Renal cortex interstitium (tissue), 11 donors: ENCODE measurements around the gene MAGI2. TPM values are rescaled to one million over a fixed set of nuclear protein-coding genes. Genes with fewer than 3 reads are reported as not detected.

ENCODE experiments used
- DNase-seq, 11 donors: peaks; one replicate each; pipeline ENCODE4 v3.0.0-alpha.2; 2013; ENCODE audit warnings: low read depth in 9 of 11, low spot score in 4 of 11; ENCODE audit errors: extremely low read depth in 1 of 11
- polyA plus RNA-seq, 3 donors: library from polyadenylated mRNA; unstranded; fragments of 120-200 nt; gene quantifications; one replicate each; pipeline ENCODE4 v1.2.1, GENCODE V29; 2013; ENCODE audit not compliant: insufficient read length in 3 of 3

The MAGI2 gene
- polyA plus RNA-seq, 3 donors = 32.0 to 34.5 (median 33.9) TPM

GRCh38 chr7:77985232-77985973, 1468.1 kb downstream of the MAGI2 start:
- DNase-seq = no peak

- DNase-seq = no peak
These were observed 1469.5 kb downstream of the MAGI2 start for GRCh38 chr7:77983973-77984372.

GRCh38 chr7:77982926-77983550, 1470.4 kb downstream of the MAGI2 start:
- no peak for DNase-seq

- DNase-seq = no peak
These were observed 1473.3 kb downstream of the MAGI2 start for GRCh38 chr7:77980087-77980713.

GRCh38 chr7:77979219-77979618, 1474.2 kb downstream of the MAGI2 start:
- DNase-seq = no peak

GRCh38 chr7:77975672-77976480, 1477.6 kb downstream of the MAGI2 start:
- no peak for DNase-seq

- DNase-seq = no peak
These were observed 1481.7 kb downstream of the MAGI2 start for GRCh38 chr7:77971726-77972125.

- no peak for DNase-seq
These were observed 1486.0 kb downstream of the MAGI2 start for GRCh38 chr7:77967429-77967828.
